HG02763 (cell line): ENCODE measurements around the gene PLD2.

Experiments used
- ATAC-seq: cut with Tn5 transposase; IDR thresholded peaks from one replicate; pipeline ENCODE4 v1.9.1; 2021; ENCODE audit warnings: mild to moderate bottlenecking, moderate library complexity; ENCODE audit not compliant: unreplicated experiment

The PLD2 gene

DNA sequence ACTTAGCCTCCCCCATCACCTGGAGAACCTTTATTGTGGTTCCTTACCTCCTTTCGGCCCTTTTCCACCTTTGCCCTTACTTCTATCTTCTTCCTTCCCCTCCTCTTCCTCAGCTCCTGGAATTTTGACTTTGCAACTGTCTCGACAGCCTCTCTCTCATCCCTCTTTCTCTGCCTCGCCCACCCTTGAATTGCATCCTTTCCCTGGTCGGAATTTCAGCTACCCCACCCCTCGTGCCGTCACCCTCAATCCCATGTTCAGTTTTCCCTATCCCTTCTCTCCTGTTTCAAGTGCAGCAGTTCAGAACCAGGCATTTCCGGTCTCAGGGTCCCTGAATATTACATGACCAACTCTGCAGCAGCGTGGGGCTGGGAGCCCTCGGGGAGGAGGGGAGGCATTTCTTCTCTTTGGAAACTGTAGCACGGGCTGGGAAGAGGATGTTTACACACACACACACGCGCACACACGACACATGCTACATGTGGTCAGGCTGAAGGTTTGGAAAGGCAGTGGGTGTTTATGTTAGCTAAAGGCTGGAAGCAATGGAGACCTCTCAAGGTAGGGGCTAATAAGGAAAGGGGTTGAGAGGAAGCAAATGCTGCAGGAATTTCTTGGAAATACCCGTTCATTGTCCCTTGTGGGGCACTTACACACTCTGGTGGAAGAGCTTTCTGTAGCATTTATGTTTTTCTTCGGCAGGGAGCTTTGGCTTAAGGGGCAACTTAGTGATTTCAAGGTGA is 27.2 kb downstream of the PLD2 start:
- no peak for ATAC-seq

DNA sequence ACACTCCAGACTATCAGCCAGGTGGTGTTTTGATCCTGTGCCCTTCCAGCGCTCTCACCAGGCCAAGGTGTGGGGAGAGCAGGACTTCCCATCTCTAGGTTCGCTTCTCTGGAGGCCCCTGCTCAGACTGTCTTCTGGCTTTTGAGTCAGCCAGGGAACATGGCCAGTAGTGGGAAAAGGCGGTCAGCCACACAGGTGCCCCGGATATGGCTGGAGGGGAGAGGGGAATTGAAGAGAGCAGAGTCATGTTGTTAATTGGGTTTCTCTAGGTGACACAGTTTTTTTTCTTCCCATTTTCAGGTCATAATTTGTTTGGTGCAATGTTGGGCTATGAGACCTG is 27.7 kb downstream of the PLD2 start:
- no peak for ATAC-seq

DNA sequence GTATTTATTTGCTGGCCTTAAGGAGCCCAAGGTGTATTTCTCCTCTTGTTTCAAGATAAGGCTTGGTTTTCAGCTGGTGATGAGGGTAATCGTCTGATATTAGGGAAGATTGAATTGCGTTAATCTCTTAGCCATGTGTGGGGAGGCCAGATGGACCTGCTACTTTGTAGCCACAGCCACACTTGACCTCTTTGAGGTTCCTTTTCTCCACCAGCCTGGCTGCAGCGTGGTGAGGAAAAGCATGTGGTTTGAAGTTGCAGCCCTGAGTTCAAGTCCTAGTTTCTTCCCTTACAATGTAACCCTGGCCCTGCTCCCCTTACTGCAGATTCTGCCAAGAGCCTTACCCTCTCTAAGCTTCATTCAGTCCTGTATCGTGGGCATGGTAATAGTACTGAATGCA is 29.3 kb downstream of the PLD2 start:
- no peak for ATAC-seq

DNA sequence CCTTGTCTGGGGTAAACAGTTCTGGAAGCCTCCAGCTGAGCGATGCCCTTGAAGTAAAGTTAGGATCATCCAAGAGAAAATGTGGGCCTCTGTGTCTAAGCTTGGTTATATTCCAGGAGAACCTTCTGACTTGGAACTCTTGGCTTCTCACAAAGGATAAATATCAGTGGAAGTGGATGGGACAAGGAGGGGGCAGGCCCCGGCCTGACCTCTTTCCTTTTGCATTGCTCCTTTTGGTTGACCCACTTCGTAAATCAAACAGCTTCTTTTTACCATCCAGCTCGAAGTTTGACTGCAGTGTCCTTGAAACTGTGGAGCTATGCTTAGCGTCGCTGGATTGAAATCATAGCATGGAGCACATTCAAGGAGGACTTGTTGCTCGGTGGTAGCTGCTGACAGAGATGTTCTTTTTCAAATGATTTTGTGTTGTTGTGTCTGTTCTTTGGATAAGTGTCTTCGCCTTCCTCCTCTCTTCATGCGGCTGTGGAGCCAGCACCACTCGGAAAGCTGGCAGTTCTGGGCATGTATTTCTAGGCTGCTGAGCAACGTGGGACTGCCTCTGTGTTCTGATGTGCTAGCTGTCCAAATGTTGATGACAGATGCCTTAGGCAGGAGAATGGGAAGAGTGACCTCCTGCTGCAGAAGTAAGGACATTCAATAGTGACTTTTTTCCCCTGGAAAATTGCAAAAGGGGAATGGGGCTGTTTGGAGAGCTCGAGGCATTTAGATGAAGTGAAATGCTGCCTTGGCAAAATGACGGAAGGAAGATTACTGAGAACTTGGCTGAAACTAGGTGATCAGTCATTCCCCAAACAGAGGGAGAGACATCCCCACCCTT is 30.7 kb downstream of the PLD2 start:
- no peak for ATAC-seq

- ATAC-seq: no peak
Measured at GRCh38 chr17:4838309-4838785, 31.4 kb downstream of the PLD2 start.

DNA sequence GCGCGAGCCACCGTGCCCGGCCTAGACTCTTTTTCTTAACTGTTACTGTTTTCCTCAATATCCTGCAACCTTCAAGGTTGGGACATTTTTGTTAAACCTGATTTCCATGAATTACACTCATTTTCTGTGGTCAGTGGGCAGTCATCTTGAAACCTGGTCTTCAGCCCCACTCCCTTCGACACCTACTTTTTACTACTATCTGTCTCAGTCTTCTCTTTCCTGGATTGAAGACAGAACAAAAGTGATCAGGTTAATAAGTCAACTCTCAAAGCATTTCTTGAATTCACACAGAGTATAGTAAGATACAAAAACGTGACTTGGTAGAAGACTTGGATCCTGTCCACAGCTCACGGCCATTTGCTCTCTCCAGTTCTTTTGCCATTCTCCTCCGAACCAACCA is 32.3 kb downstream of the PLD2 start:
- ATAC-seq: no peak

DNA sequence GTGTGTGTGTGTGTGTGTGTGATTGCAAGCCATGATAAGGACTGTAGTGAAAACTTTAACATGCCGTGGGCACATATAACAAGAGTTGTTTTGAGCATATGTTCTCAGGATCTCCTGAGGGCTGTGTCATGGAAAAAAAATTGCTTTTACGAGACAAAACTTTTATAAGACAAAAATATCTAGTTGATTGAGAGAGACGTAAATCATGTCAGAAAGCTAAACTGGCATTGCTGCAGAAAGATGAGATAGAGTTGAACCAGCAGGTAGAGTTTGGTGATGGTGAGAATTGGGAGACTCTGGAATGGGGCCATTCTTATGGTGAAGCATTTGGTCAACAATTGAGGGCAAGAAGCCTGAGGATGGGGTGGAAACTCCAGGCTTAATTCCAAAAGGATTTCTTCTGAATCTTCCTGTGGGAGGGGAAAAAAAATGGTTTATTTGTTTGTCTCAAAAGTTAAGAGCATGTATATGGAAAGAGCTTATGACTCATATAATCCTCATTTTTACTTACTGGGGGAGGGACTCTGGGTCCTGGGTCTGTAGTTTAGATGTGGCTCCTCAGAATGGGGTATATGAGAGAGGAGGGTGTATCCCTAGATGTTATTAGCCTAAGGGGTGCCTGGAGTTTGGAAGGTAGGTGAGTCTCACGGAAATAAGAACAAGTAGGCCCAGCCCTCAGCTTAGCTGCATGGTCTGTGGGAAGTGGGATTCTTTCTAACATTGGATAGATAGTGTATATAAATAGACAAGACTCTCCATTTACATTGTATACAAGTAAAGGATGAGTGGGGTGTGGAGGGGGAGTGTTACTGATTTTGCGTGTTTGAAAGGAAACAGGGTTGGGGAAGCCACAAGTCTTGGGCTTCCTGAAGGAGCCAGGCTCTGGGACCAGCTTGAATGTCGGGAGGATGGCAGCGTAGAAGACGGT is 33.3 kb downstream of the PLD2 start:
- no peak for ATAC-seq

GRCh38 chr17:4840893-4841242 is 33.9 kb downstream of the PLD2 start:
- no peak for ATAC-seq

DNA sequence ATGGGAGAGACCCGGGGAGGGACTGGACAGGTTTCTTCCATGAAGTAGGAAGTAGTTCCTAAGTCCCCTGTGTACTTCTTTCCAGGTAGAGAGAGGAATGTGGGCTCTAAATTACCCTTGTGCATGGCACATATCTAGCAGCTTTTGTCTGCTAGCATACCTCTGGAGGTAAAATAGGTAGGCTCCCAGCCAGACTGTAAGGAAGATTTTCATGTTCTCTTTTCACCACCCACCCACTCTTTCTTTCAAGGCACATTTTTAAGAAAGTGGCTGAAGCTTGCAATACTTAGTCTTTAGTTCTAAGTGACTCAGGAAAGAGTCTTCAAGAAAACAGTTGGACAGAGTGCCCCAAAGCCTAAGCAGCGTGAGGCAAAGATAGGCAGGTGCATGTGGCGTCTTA is 35.4 kb downstream of the PLD2 start:
- ATAC-seq: no peak

DNA sequence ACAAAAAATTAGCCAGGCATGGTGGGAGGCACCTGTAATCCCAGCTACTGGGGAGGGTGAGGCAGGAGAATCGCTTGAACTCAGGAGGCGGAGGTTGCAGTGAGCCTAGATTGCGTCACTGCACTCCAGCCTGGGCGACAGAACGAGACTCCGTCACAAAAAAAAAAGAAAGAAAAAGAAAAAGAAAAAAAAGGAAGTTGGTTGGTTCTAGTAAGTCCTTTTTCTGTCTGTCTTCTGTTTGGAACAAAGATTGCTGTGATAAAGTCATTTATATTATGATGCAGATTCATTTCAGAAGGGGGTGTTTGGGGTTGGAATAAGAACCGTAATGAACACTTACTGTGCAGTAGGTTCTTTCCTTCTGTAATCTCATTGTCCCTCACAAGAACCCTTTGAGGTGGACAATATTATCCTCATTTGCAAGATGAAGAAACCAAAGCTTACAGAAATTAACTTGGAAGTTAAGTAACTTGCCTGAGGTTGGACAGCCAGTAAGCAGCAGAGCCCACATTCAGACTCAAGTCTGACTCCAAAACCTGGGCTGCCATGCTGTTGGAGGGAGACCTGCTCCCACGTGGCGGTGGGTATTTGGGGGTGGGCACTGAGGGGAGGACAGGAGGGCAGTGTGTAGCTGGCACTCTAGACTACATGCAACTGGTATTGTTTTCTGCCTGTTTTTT is 36.5 kb downstream of the PLD2 start:
- no peak for ATAC-seq

GRCh38 chr17:4845118-4845517 is 38.2 kb downstream of the PLD2 start:
- ATAC-seq: no peak

GRCh38 chr17:4846635-4847390 is 39.9 kb downstream of the PLD2 start:
- no peak for ATAC-seq

GRCh38 chr17:4849011-4849536 is 42.1 kb downstream of the PLD2 start:
- no peak for ATAC-seq

DNA sequence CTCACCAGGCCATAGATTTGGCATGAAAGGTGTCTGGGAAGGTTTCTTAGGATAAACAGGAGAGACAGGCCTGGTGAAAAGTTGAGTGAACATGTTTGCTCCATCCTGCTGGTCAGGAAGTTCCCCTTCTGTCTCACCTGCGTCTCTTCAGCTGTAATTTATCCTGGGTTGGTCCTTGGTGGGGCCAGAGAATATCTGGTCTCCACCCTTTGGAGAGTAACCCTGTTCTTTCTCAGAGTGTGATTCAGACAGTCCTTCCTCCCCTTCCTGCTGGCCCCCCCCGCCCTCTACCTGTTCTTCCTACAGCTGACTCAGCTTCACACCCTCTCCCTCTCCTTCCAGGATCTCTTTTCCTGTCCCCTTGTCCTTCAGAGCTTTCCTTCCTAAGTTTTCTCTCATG is 43.3 kb downstream of the PLD2 start:
- no peak for ATAC-seq

DNA sequence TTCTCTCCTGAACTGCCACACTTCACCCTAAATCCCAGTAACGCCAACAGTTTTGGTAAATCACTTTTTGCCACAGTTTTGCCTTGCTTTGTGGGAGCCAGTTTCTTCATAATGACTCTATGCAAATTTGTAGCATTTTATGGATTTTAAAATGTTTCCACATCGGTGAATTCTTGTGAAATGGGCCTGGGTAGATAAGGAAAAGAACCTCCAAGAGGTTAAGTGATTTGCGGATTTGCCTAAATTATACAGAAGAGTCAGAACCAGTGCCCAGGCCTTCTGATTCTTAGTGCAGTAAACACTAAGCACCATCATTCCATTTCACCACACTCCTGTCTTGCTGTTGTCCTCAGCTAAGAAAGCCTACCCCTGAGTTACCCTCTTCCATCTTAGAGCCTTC is 44.1 kb downstream of the PLD2 start:
- ATAC-seq: no peak

GRCh38 chr17:4852567-4853207 is 45.7 kb downstream of the PLD2 start:
- ATAC-seq: no peak

- ATAC-seq: no peak
Measured at GRCh38 chr17:4853208-4853671, 46.3 kb downstream of the PLD2 start.

GRCh38 chr17:4854111-4854681 is 47.2 kb downstream of the PLD2 start:
- no peak for ATAC-seq
